Stimulated activated CD4-positive, alpha-beta T cell treated with anti-CD3 and anti-CD28 coated beads, Interleukin-2, amount 100 ng/mL, for 4 hours (primary cell): ENCODE data around the gene HOXA10.

Experiments used
- DNase-seq: peaks from one replicate; pipeline ENCODE4 v3.0.0-alpha.2; 2020; ENCODE audit warnings: low read depth

HOXA10 gene

DNA sequence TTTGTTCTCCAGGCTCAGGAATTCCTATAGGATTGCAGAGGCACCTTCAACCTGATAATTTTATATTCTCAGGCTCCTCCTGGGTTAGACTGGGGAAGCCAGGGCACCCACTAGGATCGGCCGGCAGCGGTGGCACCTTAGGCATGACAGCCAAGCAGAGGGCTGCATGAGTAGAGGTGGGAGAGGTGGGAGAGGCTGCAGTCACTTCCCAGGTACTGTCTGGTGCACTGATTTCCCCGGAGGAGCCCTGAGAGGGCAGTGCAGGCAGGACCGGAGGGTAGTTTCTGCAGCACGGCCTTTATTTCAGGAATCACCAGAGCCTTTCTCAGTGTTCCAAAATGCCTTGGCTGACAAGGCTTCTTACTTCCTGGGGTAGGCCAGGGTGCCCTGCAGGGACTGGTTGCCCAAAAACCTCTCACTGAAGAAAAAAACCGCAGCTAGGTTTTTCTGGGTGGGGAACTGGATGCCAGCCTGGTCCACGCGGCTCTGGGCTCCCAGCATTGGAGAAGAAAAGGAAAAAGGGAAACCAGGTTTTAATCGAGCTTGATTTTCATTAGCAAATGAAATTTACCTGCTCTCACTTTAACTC, 29.3 kb upstream of the HOXA10 start:
- no peak for DNase-seq

DNA sequence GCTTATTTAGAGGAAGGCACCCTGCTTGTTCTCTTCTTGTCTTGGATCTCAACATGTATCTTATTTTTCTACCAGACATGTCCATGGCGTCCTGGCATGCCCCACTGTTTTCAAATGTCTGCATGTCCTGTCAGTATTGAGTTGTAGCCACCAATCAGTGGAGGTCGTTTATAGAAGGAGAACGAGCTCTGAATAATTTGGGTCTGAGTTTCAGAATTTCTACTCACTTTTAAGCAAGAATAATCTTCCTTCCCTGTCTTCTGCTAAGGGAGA, 28.7 kb upstream of the HOXA10 start:
- no peak for DNase-seq

DNA sequence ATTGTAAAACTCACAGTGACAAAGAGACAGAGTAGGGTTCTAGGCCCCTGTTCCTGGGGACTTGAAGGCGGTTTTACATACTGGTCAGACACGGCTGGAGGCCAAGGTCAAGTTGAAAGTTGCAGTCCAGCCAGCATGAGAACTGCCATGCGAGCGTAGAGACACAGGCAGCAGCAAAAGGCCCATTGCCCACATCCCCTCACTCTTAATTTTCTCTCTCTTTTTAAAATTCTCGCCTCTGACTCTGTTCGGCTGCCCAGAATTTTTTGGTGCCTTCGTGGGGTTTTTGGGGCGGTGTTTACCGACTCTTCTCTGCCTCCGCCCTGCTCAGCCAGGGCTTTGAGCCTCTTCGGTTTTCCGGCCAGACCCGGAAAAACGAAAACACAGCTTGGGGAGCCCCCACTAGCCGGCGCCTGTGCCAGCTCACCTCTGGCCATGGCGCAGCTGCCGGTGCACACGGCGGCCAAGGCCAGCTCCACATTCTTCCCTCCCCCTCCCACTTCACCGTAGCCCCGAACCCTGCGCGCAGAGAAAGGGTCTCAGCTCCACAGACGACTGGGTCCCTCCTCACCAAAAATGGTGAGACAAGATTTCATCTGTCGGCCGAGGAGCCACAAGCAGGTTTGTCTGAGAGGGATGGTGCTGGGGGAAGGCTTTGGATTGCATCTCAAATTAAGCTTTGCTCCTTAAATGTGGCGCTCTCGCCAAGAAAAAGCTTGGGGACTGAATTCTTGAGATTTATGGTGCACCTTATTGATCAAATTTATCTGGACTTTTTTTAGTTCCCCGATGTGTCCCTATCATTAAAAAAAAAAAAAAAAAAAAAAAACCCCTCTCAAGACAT, 28.1 kb upstream of the HOXA10 start:
- no peak for DNase-seq

DNA sequence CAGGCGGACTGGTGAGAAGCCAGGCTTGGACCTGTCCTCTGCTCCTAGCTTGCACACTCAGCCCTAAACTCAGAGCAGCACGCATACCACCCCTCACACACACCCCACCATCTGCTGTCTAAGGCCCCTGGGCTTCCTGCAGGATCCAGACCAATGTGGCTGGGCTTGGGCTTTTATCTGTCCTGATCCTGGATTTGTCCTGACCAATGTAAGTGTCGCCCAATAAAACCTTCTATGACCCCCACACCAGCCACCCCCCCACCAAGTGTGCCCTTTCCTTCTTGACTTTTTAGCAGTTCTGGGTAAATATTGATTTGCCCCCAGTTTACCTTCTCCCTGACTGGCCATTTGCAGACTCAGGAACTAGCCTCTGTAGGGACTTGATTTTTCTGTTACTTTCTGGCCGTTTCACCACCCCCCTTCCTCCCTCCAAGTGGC, 27.5 kb upstream of the HOXA10 start:
- no peak for DNase-seq

DNA sequence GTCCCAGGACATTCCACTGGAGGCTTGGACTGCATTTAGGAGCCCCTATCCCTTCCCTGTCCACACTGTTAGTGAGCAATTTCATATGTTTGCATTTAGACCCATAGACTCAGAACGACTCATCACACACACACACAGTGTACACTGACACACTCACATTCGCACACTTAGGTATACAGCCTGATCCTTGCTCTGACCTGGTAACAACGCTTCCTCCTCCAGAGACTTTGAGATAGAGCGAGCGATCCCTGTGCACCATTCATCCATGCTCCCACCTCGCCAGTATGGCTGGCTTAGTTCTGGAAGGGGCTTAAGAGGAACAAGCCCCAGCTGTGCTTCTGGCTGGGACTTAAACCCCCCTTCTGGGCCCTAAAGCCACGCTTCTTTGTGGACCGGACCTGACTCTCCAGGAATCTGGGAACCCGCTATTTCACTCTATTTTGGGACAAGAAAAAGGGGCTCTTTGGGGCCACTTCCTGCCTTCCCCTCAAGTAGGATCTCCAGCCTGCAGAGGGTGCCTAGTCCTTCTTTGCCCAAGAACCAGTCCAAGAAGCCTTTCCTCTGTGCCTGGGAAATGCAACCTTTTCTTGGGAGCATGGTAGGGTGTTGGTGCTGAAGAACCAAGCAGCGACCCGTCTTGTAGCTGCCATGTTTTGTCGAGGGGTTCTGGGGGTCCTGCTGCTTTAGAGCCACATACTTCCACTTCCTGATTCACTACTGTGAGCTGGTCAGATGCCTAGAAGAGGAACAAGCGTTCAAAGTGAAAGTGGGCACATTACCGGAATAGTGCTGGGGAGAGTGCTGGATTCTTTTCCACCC, 26.9 kb upstream of the HOXA10 start:
- DNase-seq = no peak

DNA sequence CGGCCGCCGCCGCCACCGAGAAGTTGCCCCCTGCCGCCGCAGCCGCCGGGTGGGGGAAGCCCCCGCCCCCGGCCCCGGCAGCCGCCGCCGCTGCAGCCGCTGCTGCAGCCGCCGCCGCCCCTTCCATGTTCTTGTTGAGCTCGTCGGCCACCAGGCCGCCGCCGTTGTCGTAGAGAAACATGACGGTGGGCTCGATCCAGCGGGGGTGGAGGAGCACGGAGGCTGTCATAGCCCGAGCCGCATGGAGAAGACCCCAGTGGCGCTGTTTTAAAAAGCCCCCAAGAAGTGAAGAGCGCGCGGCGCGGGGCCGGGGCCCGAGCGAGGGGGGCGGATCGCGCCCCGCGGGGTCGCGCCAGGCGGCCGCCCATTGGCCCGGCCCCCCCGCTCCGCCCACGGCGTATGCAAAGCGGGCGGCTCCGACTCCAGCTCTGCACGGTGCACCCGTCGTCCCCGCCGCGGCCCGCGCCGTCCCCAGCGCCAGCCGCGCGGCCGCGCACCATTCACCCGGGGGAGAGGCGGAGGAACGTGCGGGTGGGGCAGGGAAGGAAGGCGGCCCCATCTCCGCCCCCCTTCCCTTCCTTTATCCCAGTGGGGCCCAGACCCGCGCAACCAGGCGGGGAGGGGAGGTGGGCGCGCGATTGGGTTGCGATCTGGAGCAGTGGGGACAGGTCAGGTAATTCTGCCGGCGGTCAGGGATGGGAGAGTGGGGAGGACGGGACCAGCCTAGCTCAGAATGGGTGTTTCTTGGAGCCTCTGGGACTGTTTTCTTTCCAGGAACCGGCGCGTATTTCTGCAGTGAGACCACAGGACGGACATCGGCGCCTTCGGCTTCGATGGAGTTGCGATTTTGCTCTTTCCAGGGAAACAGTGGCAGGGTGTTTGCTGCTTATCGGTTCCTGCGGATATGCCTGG, 26.0 kb upstream of the HOXA10 start, which contains the start of gene HOXA13:
Gene HOXA13, minus strand, starts transcription at position 243 of the 912 bp plus-strand sequence. Its CDS starts 14 bp downstream, at position 229.
- DNase-seq = no peak

DNA sequence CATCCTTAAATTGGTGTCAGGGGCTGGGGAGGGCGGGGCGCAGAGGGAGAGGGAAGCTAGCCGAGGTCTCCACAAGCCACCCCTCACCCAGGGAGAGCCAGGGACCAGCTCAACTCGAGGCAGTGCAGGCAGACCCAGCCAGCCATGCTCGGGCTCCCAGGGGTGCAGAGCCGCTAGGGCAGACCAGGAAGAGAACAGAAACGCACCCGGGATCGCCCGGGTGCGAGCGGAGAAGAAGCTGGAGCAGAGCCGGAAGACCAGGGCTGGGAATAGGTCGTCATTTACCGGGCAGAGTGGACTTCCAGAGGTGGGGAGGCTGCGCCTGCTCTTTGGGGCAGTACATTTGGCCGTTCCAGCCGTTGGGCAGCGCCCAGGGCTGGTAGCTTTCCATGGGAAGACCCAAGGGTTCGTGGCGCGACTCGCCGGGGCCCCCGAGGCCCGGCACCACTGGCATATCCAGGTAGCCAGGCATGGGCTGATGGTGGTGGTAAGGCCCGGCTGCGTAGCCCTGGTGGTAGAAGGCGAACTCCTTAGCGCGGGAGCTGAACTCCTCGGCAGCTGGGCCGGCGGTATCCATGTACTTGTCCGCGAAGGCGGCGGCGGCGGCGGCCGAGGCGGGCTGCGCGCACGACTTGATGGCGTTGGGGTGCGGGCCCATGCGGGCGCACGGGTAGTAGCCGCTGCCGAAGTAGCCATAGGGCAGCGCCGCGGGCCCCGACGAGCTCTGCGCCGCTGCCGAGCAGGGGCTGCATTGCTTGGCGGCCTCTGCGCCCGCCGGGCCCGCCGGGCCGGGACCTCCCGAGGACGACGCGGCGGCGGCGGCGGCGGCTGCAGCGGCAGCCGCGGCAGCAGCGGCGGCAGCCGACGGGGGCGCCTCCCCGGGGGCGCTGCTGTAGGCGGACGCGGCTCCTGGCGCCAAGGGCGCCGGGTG, 25.0 kb upstream of the HOXA10 start:
- no peak for DNase-seq

DNA sequence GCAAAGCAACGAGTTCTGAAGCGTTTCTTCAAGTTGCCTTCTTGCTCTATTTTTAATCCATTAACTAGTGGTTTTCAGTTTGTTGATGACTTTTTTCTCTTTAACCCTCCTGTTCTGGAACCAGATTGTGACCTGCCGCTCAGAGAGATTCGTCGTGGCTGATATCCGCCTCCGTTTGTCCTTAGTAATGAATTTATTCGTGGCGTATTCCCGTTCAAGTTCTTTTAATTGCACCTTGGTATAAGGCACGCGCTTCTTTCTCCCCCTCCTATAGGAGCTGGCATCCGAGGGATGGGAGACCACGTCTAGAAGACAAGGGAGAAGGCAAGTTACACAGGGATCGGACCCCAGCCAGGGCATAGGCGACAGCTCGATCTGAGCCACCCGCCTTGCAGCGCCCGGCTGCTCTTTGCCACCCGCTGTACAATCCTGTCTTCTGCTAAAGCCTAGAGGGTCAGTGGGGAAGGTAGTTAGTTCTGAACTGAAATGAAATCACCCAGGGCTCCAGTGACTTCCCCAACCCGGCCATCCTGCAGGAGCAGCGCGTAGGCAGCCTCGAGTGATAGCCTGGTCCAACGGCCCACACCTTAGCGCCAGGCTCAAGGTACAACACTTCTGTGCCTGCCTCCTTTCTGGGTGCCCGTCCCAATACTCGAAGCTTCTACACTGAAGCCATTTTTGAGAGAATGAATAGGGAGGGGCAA, 24.2 kb upstream of the HOXA10 start:
- DNase-seq = no peak

DNA sequence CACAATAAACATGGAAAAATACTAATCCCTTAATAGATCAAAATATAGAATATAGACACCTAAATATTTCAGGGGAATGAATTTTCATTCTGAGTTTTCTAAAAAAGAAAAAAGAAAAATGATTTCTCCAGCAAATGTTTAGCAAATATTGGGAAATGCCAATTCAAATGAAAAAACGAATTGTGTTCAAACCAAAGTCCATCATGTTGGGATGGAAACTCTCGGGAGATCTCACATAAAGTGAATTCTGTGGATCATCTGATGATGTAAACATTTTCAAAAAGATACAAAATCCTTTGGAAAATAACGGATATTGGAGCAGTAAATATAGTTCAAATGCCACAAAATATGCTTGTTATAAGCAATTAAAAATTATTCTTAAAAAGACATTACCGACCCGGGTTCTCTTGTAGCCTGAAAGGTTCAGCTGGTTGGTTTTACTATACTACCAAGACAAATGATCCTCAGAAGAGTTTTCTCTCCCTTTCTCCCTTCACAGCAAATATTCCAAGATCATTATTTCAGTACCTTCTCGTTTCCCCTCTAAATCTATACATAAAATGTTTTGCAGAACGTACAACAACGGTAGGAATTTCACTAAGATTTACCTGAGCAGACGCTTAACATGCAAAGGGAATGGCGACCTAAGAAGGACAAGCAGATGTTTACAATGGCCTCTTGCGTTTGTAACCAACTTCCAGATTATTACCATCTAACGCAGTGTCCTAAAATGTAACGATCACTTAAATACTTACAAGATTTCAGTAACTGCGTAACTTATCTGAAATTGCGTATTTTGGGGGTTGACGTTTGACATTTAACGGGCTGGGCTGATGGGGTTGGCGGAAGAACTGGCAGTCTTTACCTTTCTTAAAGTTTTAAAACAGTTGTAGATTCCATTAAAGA, 23.3 kb upstream of the HOXA10 start:
- DNase-seq = no peak

DNA sequence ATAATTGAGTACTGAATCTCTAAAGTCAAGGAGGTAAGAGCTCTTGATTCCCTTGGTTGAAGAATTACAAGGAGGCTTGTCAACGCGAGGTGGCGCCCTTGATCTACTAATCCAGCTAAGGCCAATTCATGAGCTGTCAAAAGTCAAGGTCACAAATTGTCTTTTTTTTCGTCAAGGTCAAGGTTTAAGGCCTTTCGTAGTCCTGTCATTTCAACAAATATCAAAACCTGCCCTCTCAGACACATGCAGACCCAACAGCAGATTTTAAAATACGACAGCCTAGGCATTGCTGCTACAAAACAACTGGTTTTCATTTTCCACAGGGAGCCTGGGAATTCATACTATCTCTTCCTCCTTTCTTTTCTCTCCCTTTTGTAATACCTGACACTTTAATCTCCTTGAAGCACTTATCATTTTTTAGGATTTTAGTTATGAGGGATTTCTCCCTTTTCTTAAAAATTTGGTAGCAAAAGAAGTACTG, 22.2 kb upstream of the HOXA10 start:
- peak; percentile 75 for DNase-seq

DNA sequence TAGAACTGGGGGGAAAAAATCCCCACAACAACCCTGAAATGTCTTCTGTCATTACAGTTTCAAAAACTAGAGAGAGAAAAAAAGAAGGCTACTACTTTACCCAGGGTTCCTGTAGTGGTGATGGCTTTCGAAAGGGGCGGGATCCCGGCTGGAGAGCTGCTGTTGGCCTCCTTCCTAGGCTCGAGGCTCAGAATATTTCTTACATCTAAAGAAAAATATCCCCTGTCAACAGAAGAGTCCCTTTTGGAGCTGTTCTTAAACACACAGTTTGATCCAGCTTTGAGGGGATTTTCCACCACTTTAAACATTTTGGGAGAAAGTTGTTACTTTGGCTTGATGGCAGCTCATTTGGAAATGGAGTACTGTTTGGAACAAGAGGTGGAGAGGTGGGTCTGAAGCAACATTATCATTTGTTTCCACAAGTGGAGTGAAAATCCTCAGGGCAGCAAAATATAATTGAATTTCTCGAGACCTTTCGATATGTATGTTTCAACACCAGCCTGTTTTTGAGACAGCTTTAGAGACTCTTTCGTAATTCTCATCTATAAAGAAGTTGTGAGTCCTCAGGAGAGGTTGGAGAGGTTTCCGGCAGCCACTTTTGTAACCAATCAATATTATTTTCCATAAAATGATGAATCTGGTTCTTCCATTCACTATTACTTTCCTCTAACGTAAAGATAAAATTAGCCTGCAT, 20.7 kb upstream of the HOXA10 start:
- no peak for DNase-seq

DNA sequence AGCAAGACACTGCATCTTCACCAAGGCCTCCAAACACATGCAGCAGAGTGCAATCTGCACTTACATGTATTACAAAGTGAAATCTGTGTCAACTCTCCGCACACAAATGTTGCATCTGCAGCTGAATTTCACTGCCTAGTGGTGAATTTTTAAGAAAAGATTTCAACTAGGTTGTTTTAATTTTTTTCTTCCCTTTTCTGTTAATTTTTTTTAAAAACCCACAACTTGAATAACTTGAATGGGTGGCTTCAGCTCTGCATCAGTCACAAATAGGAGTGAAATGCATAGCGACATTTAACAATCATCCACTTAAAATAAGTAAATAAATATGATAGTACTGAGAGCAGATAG, 19.9 kb upstream of the HOXA10 start:
- DNase-seq = no peak

DNA sequence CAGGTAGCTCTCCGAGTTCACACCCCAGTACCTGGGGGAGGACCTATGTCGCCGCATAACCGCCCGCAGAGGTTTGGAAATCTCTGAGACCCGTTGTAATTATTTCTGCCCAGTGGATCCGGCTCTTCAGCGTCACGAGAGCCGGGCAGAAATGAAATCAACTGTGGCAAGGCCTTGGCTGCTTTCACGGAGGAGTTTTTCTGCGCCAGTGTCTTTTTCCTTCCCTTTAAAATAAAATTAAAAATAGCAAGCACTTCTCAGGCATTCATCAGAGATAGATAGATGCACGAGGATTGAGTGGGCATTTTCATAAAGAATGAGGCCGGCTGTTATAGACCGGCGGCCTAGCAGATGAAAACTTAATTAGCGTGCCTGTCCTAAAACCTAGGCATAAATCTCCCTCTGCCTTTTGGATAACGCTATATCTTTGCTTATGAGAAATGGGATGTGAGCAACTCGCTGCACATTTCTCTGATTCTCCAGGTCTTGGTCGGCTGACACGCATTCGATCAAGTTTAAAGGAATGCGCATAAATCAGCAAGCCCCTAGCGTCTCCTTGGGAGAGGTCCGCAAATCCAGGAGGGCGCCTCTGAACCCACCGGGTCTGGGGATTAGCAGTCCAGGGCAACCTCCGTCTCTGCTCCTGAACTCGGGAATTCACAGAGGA, 19.3 kb upstream of the HOXA10 start:
- DNase-seq = no peak

DNA sequence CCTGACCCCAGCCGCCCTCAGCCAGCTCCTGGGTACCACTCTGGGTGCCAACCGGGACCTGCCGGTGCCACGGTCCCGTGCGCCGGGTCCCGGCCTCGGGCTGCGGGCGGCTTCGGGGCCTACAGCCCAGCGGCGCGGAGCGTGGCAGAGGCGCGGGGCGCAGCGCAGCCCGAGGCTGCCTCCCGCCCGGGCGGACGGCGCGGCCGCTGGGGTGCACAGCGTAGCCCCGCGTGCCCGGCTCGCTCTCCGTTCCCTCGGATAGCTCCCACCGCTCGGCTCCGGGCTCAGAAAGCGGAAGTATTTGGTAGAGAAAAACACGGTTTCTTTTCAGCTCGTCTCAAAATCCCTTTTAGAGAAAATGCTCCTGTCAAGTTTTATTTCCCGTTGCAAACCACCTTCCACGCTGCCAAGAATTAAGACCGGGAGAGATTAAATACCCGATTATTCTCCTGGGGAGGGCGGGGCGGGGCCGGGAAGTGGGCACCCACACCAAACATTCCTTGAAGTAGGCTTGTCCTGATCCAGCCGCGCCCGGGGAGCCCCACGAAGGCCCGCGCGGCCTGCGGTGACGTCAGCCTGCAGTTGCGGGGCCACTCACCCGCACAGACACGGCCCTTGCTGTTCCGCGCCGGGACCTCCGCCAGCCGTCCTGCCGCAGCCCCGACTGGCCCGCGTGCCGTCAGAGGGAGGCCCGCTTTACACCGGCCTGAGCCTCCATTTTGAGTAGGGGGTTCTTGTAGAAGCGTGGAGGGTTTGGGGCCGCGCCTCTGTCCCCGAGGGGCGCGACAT, 18.6 kb upstream of the HOXA10 start:
- DNase-seq = no peak

DNA sequence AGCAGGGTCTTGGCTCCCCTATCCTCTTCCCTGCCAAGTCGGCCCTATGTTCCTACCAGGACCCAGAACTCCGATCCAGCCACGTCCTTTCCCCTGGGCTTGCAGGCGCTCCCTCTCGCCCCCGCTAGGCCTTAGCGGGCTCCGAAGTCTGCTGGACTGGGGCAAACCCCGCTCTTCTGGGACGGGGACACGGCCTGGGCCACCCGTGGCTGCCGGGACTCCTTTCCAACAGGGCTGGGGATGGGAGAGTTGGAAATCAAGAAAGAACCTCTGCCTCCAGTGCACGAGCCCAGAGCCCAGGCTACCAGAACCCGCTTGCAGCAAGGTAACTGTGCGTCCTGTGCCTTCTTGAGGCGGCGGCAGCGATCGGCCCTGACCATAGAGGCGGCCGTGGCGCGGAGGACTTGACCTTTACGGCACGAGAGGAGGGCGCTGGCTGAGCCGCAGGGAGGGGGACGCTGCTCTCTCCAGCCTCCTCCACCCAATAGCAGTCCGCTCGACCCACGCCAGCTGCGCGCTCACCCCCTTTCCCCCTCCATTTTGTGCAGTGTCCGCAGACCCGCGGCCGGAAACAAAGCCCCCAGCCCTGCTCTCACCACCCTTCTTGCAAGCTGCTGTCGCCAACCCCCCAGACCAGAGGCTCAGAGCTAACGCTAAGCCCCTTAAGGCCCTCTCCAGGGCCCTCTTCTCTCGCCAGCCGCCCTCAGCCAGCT, 17.9 kb upstream of the HOXA10 start:
- no peak for DNase-seq

DNA sequence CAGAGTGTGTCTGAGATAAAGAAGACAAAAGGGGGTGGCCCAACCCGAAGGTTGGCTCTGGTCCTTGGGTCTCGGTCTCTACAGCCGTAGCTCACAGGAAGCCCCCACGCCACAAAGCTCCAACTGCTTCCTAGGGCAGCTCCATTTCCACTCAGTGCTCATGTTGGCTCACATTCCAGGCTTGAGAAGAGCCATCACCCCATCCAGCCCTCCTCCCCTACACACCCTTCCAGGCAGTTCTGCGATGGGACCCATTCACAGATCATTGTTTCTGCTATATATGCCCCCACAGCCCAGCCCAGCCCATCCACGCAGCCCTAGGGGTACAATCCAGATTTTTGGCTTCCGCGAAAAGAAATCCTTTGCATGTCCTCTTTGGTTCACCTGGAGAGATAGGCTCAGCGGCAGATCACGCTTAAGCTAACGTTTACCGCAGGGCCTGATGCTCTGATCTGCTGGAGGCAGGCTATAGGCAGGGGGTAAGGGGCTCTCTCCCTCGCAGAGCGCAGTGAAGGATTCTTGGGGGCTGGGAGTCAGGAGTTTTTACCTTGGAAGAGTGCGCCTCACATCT, 17.1 kb upstream of the HOXA10 start:
- no peak for DNase-seq
